ENCODE data around the gene TMEM233. TPM values are rescaled to one million over a fixed set of nuclear protein-coding genes. Genes with fewer than 3 reads are reported as not detected.

The TMEM233 gene
- total and polyA plus RNA-seq, 2 experiments from 2014 or later, result not detected

- no peak for DNase-seq (ENCODE audit: low spot score)
- H3K27me3 ChIP-seq, result peaks cover 9% of the 10 kb centered on the region
- H3K4me3 ChIP-seq, result no peak overlapping the region
- TF ChIP-seq CTCF (IDR thresholded peaks at IDR 0.05; ENCODE audit: poor library complexity) (no peak), EZH2 (IDR thresholded peaks at IDR 0.05; ENCODE audit: borderline replicate concordance) (no peak), EZH2phosphoT487 (IDR thresholded peaks at IDR 0.05; ENCODE audit: low read depth, severe bottlenecking, unreplicated experiment) (no peak)
- no peak overlapping the region for H3K4me2 ChIP-seq
- WGBS (ENCODE audit: low lambda C conversion rate, missing lambda C conversion rate), result 60% methylated on average over 6 of the region's 6 CpGs
- H3K79me2 ChIP-seq, result no peaks in the 10 kb centered on the region
- H3K36me3 ChIP-seq (replicated peaks; ENCODE audit: insufficient read depth, low read depth), result no peaks in the 10 kb centered on the region
- H3K9me2 ChIP-seq (replicated peaks; ENCODE audit: insufficient read depth), result no peaks in the 10 kb centered on the region
- H4K20me1 ChIP-seq (ENCODE audit: insufficient read depth, poor library complexity, severe bottlenecking), result no peaks in the 10 kb centered on the region
- no peaks in the 10 kb centered on the region for H3K9me3 ChIP-seq (ENCODE audit: low read depth)
- no peaks in the 10 kb centered on the region for H3K4me1 ChIP-seq (ENCODE audit: insufficient read depth)
- H2AFZ ChIP-seq, result no peak overlapping the region
- H3K27ac ChIP-seq, result no peak overlapping the region
These were observed 41.2 kb downstream of the TMEM233 start for GRCh38 chr12:119634743-119635142.

GRCh38 chr12:119642986-119643385, 49.4 kb downstream of the TMEM233 start:
- Histone ChIP-seq H2AFZ (no peak overlapping the region), H3K9me2 (replicated peaks; ENCODE audit: insufficient read depth) (no peaks in the 10 kb centered on the region), H3K4me2 (no peak overlapping the region), H3K79me2 (no peaks in the 10 kb centered on the region), H3K27me3 (peaks cover under 1% of the 10 kb centered on the region), H3K9me3 (ENCODE audit: low read depth) (no peaks in the 10 kb centered on the region), H3K36me3 (replicated peaks; ENCODE audit: insufficient read depth, low read depth) (no peaks in the 10 kb centered on the region), H3K4me3 (no peak overlapping the region), H3K4me1 (ENCODE audit: insufficient read depth) (no peaks in the 10 kb centered on the region), H4K20me1 (ENCODE audit: insufficient read depth, poor library complexity, severe bottlenecking) (no peaks in the 10 kb centered on the region), H3K27ac (no peak overlapping the region)
- no peak for TF ChIP-seq EZH2phosphoT487 (IDR thresholded peaks at IDR 0.05; ENCODE audit: low read depth, severe bottlenecking, unreplicated experiment)
- TF ChIP-seq EZH2 (IDR thresholded peaks at IDR 0.05; ENCODE audit: borderline replicate concordance), result no peak
- TF ChIP-seq CTCF (IDR thresholded peaks at IDR 0.05; ENCODE audit: poor library complexity), result no peak
- DNase-seq (ENCODE audit: low spot score), result no peak
- WGBS (ENCODE audit: low lambda C conversion rate, missing lambda C conversion rate), result 66% methylated on average over 4 of the region's 4 CpGs

- WGBS (ENCODE audit: low lambda C conversion rate, missing lambda C conversion rate), result 86% methylated on average over 3 of the region's 3 CpGs
- no peak overlapping the region for H2AFZ ChIP-seq
- no peak for DNase-seq (ENCODE audit: low spot score)
These were observed 51.4 kb downstream of the TMEM233 start for GRCh38 chr12:119644930-119645329.

More at GRCh38 chr12:119644930-119645329, 51.4 kb downstream of the TMEM233 start:
- Histone ChIP-seq H3K9me3 (ENCODE audit: low read depth) (no peaks in the 10 kb centered on the region), H3K4me1 (ENCODE audit: insufficient read depth) (no peaks in the 10 kb centered on the region), H4K20me1 (ENCODE audit: insufficient read depth, poor library complexity, severe bottlenecking) (no peaks in the 10 kb centered on the region), H3K36me3 (replicated peaks; ENCODE audit: insufficient read depth, low read depth) (no peaks in the 10 kb centered on the region), H3K79me2 (no peaks in the 10 kb centered on the region), H3K4me3 (no peak overlapping the region), H3K4me2 (no peak overlapping the region), H3K27ac (no peak overlapping the region), H3K27me3 (no peaks in the 10 kb centered on the region), H3K9me2 (replicated peaks; ENCODE audit: insufficient read depth) (no peaks in the 10 kb centered on the region)
- TF ChIP-seq EZH2 (IDR thresholded peaks at IDR 0.05; ENCODE audit: borderline replicate concordance), result no peak
- TF ChIP-seq CTCF (IDR thresholded peaks at IDR 0.05; ENCODE audit: poor library complexity), result no peak
- no peak for TF ChIP-seq EZH2phosphoT487 (IDR thresholded peaks at IDR 0.05; ENCODE audit: low read depth, severe bottlenecking, unreplicated experiment)
